Amygdala (tissue), 56 donors: ENCODE measurements around the gene DENND5A.
A peak's percentile ranks its signal among the peaks of the same experiment; 100 is the strongest.

Experiments
- DNase-seq, 56 donors: peaks; one replicate each; lab custom pipeline; 2025; lab: John Stamatoyannopoulos, UW

Gene DENND5A

GRCh38 chr11:9143721-9144120 is 121.4 kb downstream of the DENND5A start:
- no peak for DNase-seq

GRCh38 chr11:9142732-9143131 is 122.4 kb downstream of the DENND5A start:
- peak in 52 of 56 donors; percentile 18 to 89 (median 65) for DNase-seq

DNA sequence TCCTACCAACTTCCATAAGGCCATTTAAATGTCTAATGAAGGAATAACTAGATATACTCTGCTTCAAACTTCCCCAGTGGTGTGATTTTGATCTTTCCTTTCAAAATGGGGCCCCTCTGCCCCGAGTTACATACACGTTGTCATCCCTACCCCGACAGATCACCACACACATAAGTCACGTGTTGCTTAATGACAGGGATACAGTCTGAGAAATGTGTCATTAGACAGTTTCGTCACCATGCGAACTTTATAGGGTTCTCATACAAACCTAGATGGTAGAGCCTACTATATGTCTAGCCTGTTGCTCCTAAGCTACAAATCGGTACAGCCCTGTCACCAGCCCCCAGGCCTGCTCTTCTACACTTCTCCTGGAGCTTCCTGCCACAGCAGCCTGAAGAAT is 124.0 kb downstream of the DENND5A start:
- no peak for DNase-seq

GRCh38 chr11:9139628-9140357 is 125.4 kb downstream of the DENND5A start:
- no peak for DNase-seq

GRCh38 chr11:9138612-9139579 is 126.3 kb downstream of the DENND5A start:
- DNase-seq = no peak

DNA sequence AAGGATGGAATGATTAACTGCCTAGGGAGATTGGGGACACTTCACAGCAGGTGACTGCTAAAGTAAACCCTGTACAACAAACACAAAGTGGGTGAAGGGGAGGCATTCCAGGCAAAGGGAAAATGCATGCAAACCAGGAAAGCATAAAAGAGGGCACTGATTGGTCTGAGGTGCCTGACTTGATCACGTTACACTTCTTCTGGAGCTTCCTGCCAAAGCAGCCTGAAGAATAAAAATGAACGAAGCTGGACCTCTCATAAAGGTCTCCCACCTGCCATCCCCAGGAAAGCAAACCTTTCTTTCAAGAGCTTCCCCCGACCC is 127.1 kb downstream of the DENND5A start:
- DNase-seq = no peak

- peak in 50 of 56 donors; percentile 10 to 85 (median 49) for DNase-seq
Observed at GRCh38 chr11:9137293-9138132, 127.6 kb downstream of the DENND5A start.

- DNase-seq = no peak
Observed at GRCh38 chr11:9136741-9137140, 128.4 kb downstream of the DENND5A start.

- DNase-seq = no peak
Observed at GRCh38 chr11:9133956-9134355, 131.2 kb downstream of the DENND5A start.

DNA sequence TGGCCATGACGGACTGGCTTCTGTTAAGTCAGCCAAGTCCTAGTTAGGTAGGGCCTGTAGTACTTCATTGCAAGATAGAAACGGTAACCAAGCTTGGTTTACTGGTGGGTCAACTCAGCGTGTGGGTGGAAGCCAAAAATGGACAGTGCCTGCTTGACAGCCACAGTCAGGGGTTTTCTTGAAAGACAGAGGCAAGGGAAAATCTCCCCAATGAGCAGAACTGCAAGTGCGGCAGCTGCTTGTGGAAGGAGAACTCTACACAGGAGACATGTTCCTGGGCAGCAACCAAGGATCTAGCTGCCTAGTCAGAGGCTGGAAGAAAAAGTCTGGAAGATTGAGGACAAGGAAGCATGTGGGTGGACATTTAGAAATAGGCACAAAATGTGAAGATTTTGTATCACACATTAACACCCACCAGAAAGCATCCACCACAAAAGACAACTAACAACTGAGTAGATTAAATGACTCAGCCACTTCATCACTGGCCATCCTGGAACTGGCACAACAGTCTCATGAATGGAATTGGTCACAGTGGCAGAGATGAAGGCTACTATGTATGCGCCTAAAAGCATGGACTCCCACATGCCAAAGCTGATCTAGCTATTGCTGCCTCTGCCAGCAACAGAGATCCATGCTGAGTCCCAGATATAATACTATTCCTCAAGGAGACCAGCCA is 132.8 kb downstream of the DENND5A start:
- peak in 6 of 56 donors; percentile 15 to 41 (median 24) for DNase-seq

DNA sequence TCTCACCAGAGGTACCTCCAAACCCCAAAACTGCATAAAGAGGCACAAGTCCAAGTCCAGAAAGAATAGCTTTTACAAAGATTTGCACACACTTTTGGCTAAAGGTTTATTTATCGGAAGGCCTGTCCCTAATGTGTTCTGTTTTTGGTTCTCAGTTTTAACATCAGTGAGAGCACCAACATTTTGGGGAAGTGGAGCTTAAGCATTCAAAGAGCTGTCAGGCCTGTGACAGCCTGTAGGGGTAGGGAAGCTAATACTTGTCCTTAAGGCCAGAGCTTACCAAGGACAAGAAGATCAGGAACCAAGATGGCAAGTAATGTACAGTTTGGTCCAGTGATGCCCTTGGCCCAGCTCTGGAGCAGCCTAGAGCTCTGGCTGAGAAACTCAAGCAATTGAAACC is 134.9 kb downstream of the DENND5A start:
- no peak for DNase-seq

- no peak for DNase-seq
Observed at GRCh38 chr11:9126636-9127035, 138.5 kb downstream of the DENND5A start.

DNA sequence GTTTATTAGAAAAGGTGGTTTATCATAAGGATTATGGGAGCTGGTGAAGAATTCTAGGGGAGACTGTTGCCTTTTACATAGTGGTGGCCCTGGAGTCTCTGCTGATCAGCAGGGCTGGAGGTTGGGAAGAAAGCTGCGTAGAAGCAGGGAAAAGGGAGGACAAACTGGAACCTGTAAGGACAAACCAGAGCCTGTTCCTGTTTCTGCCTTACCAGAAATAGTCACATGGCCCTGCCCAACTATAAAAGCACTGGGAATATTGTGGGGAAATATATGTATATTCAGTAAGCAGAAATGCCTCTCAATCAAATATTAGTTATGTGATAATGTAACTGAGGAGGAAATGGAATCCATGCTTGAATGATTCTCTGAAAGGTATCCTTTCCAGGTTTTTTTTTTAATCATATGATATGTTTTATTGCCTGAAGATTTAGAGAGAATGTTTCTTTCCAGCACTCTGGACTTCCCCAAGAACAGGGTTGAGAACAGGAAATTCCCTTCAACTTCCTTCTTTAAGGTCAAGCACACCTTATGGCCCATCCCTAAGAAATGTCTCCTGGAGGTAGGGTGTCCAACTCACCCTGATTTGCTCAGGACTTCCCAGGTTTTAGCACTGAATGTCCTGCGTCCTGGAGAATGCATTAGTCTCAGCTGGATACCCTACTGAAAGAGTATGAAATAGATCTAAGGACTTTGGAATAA is 139.8 kb downstream of the DENND5A start:
- DNase-seq = no peak

- DNase-seq = no peak
Observed at GRCh38 chr11:9123595-9124304, 141.4 kb downstream of the DENND5A start.

GRCh38 chr11:9121469-9121796 is 143.7 kb downstream of the DENND5A start:
- DNase-seq = no peak

DNA sequence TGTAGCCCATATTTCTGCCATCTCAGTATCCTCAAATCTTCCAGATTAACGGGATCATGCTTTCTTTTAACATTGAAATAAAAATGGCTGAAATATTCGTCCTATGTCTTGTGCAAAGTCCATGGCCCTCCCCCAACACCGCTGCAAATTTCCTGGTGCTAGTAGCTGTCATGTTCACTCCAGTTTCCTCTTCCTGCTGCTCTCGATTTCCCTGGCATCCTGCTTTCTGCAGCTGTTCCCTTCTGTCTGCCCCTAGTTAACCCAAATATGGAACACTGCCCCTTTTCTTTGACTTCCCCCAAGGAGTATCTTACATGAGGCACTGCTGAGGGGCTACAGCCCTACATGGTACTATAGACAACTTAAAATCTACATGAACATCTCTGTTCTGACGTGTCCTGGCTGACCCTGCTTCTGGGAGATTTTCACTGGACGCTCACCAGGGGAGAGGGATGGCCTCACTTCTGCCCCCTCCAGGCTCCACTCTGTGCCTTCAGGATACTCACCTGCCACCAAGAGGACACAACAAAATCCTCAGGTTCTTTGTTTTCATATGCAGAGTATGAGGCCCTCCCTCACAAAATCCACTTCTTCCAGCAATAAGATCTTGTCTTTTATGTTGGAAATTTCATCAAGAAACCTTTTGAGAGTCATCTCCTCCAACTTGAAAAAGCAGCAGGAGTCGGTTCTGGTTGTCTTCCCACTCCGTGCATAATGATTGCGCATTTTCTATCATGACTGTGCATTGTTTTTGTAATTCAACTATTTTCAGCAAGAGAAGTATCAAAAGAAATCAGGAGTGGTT is 144.3 kb downstream of the DENND5A start:
- DNase-seq = no peak

GRCh38 chr11:9118277-9118676 is 146.9 kb downstream of the DENND5A start:
- no peak for DNase-seq

GRCh38 chr11:9112075-9112474 is 153.1 kb downstream of the DENND5A start:
- DNase-seq = no peak
